Pancreas (tissue), 10 donors: ENCODE measurements around the gene BORCS6. TPM values are rescaled to one million over a fixed set of nuclear protein-coding genes. Genes with fewer than 3 reads are reported as not detected.
"Not testable (repeated sequence)": the region's sequence is repeated elsewhere in the genome, so short reads cannot be mapped to it uniquely, and the experiment has no call there.

Experiments used
- ATAC-seq, 4 donors: fragments of 200-7000 bp; cut with Tn5 transposase; one replicate each; pipeline versions ENCODE4 v1.8.0 to v1.9.1; 2020; ENCODE audit warnings: mild to moderate bottlenecking in 4 of 4, moderate library complexity in 4 of 4
- DNase-seq, 6 donors: peaks; one replicate each; pipeline ENCODE4 v3.0.0-alpha.2; 2020
- FAIRE-seq: peaks from 2 replicates; lab custom pipeline; 2012; peaks lifted over from hg19 to GRCh38; lab: Jason Lieb, UNC
- H3K27ac ChIP-seq, 4 donors: fragments of 200-600 bp; sonication (generic); 1 replicate in 3 of 4; 2 replicates in 1 of 4; pipeline versions ENCODE4 v1.5.0 to v1.8.0; 2020
- H3K27me3 ChIP-seq, 4 donors: fragments of 200-600 bp; one replicate each; pipeline ENCODE4 v1.8.0; 2021
- H3K36me3 ChIP-seq, 3 donors: fragments of 200-600 bp; sonication (generic) in 1 of 3; one replicate each; pipeline versions ENCODE4 v1.5.0 to v1.8.0; 2020 to 2021
- H3K4me1 ChIP-seq, 3 donors: fragments of 200-600 bp; one replicate each; pipeline ENCODE4 v1.8.0; 2021
- H3K4me3 ChIP-seq, 4 donors: fragments of 200-600 bp; sonication (generic) in 2 of 4; one replicate each; pipeline versions ENCODE4 v1.5.0 to v1.8.0; 2020 to 2021
- H3K9me3 ChIP-seq, 4 donors: fragments of 200-600 bp; one replicate each; pipeline ENCODE4 v1.8.0; 2021
- CTCF ChIP-seq, 4 donors: fragments of 200-600 bp; sonication (generic) in 3 of 4; IDR thresholded peaks; one replicate each; pipeline versions ENCODE4 v1.5.0 to v1.8.0; 2021; ENCODE audit warnings: antibody characterized with exemption in 4 of 4
- WGBS, 2 donors: extraction: QIAGEN DNeasy Blood & Tissue Kit; methylation state at CpG; one replicate each; pipeline ENCODE4 v1.1.7; 2013; 5-methylcytosine and 5-hydroxymethylcytosine counted together
- intact Hi-C, 3 donors: fragments of 100-400 bp; cut with DNase I; formaldehyde crosslinking; loops; one replicate each; pipeline versions ENCODE4 v1.11.1 to v1.14.2; 2022
- polyA plus RNA-seq, 2 donors: library from polyadenylated mRNA; stranded (reverse); fragments of 200-250 nt; gene quantifications; one replicate each; pipeline ENCODE4 v1.2.3, GENCODE V29; 2013
- total RNA-seq, 6 donors: library from RNA; stranded (reverse); fragmentation: NEBNext Ultra II Directional in 4 of 6; extraction: Animal tissue kit (Norgen Biotek cat#: 25700) in 4 of 6; gene quantifications; one replicate each; pipeline versions ENCODE4 v1.2.1 to v1.2.4, GENCODE V29; 2021 to 2023
- donor health status: healthy with polysubstance abuse.
- donor health status: DM: no; HTN: no; CAD: no; lungs with moderate emphysema.
- donor health status: DM: no; HTN: no; CAD: no.
- donor health status: control.
- donor health status: control.
- donor health status: Bipolar disorder and iron deficiency.
- donor health status: DM: yes; HTN: yes; CAD: no.
- donor health status: DM: no; HTN: no; CAD: no.
- donor health status: DM: no; HTN: no; CAD: no.
- donor health status: DM: yes; HTN: yes; CAD: no.

The BORCS6 gene
- total and polyA plus RNA-seq, 8 donors, result 4.5 to 10.4 (median 6.6) TPM

GRCh38 chr17:8222380-8222629 lies 32.3 kb upstream of the BORCS6 start:
- DNase-seq, result no peak
- peak in 1 of 4 donors; percentile 2 for ATAC-seq
- Histone ChIP-seq H3K27ac (peak overlapping the region; percentile 89 to 97 (median 95)), H3K9me3 (no peaks in the 10 kb centered on the region), H3K36me3 (no peaks in the 10 kb centered on the region), H3K4me3 (peak overlapping the region; percentile 38 to 63 (median 47)), H3K27me3 (no peaks in the 10 kb centered on the region), H3K4me1 (peaks cover 7 to 16% (median 10%) of the 10 kb centered on the region in 3 donors)
- FAIRE-seq, result no peak
- WGBS, 2 donors, result 0 to 1% methylated on average over 9 of the region's 9 CpGs
- no peak for TF ChIP-seq CTCF (IDR thresholded peaks at IDR 0.05)
- intact Hi-C loops, result loop anchor here in 2 of 3 donors (2.0 to 5.0 kb wide), 2 partner anchors 35 to 36 kb away; no protein-coding TSS in a partner anchor

GRCh38 chr17:8221663-8222379 lies 31.8 kb upstream of the BORCS6 start:
- peak; percentile 62 to 75 (median 64) for ATAC-seq
- intact Hi-C loops, result loop anchor here in 2 of 3 donors (2.0 to 5.0 kb wide), 2 partner anchors 35 kb away; no protein-coding TSS in a partner anchor
- FAIRE-seq, result no peak
- Histone ChIP-seq H3K9me3 (no peaks in the 10 kb centered on the region), H3K27me3 (no peaks in the 10 kb centered on the region), H3K27ac (peak overlapping the region; percentile 89 to 97 (median 95)), H3K4me1 (peaks cover 7 to 16% (median 10%) of the 10 kb centered on the region in 3 donors), H3K36me3 (no peaks in the 10 kb centered on the region), H3K4me3 (peak overlapping the region; percentile 38 to 63 (median 47))
- WGBS, 2 donors, result 1% methylated on average over 40 of the region's 40 CpGs
- TF ChIP-seq CTCF (IDR thresholded peaks at IDR 0.05), result no peak
- DNase-seq, result peak; percentile 80 to 92 (median 82)

- Histone ChIP-seq H3K27ac (peak overlapping the region; percentile 89 to 97 (median 95)), H3K4me1 (peaks cover 7 to 16% (median 10%) of the 10 kb centered on the region in 3 donors), H3K27me3 (no peaks in the 10 kb centered on the region), H3K4me3 (peak overlapping the region; percentile 16 to 63 (median 35)), H3K36me3 (no peaks in the 10 kb centered on the region), H3K9me3 (no peaks in the 10 kb centered on the region)
- ATAC-seq, result peak; percentile 65 to 81 (median 70)
- FAIRE-seq, result no peak
- intact Hi-C loops, result loop anchor here in 1 of 3 donors (5.0 kb wide), 1 partner anchor 34 kb away; no protein-coding TSS in a partner anchor
- 0 to 1% methylated on average over 45 of the region's 45 CpGs for WGBS, 2 donors
- TF ChIP-seq CTCF (IDR thresholded peaks at IDR 0.05), result no peak
- peak; percentile 83 to 94 (median 88) for DNase-seq
Observed at GRCh38 chr17:8220783-8221662, 31.0 kb upstream of the BORCS6 start.

GRCh38 chr17:8214000-8214399 lies 24.0 kb upstream of the BORCS6 start:
- H3K36me3 ChIP-seq, intact Hi-C loops, H3K9me3 ChIP-seq, H3K4me3 ChIP-seq, H3K4me1 ChIP-seq, H3K27me3 ChIP-seq, FAIRE-seq, H3K27ac ChIP-seq, ATAC-seq, DNase-seq: not testable (repeated sequence)
- 82 to 85% methylated on average over 15 of the region's 15 CpGs for WGBS, 2 donors
